Right lobe of liver (tissue), 4 donors: ENCODE measurements around the gene LCLAT1.

Experiments used
- POLR2A ChIP-seq: fragments of 450-650 bp; IDR thresholded peaks from one replicate; pipeline ENCODE4 v1.6.1; 2017; ENCODE audit warnings: antibody characterized with exemption, mild to moderate bottlenecking
- TF ChIP-seq, protein P1 (sequence below), 4 donors: fragments of 200-600 bp in 3 of 4; fragments of 450-650 bp in 1 of 4; IDR thresholded peaks; one replicate each; pipeline versions ENCODE4 v1.5.1 to v1.8.0; 2016 to 2022; ENCODE audit warnings: antibody characterized with exemption in 4 of 4, mild to moderate bottlenecking in 2 of 4
- donor health status: DM: no; HTN: no; CAD: no.
- donor health status: DM: no; HTN: no; CAD: no.
- donor health status: DM: no; HTN: yes; CAD: no.

DNA sequence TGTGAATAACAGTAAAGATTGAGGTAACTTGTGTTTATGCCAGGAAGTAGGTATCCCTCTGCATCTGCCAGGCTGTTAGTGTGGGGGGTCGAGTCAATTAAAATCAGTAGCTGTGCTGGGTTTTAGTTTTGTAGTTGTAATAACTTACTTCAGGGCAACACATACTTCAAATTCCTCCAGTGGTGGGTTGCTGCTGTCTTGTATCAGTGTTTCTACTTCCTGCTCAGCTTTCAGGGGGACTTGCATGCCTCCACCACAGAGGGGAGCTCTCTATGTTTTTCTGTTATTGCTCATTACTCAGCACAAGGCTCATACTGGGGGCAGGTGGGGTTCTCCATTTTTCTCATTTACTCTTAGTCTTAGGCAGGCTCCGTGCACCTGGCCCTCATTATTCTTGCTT is 223.4 kb downstream of the LCLAT1 start:
- TF ChIP-seq, protein P1, sequence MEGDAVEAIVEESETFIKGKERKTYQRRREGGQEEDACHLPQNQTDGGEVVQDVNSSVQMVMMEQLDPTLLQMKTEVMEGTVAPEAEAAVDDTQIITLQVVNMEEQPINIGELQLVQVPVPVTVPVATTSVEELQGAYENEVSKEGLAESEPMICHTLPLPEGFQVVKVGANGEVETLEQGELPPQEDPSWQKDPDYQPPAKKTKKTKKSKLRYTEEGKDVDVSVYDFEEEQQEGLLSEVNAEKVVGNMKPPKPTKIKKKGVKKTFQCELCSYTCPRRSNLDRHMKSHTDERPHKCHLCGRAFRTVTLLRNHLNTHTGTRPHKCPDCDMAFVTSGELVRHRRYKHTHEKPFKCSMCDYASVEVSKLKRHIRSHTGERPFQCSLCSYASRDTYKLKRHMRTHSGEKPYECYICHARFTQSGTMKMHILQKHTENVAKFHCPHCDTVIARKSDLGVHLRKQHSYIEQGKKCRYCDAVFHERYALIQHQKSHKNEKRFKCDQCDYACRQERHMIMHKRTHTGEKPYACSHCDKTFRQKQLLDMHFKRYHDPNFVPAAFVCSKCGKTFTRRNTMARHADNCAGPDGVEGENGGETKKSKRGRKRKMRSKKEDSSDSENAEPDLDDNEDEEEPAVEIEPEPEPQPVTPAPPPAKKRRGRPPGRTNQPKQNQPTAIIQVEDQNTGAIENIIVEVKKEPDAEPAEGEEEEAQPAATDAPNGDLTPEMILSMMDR (IDR thresholded peaks at IDR 0.05) = no peak
- no peak for TF ChIP-seq POLR2A
